SW 1271 (cell line): ENCODE results near the gene PLA2R1.
"Not testable (repeated sequence)": the region's sequence is repeated elsewhere in the genome, so short reads cannot be mapped to it uniquely, and the experiment has no call there.

Source experiments
- DNase-seq, 2 experiments: peaks; one replicate each; lab custom pipeline; 2025; lab: John Stamatoyannopoulos, UW

PLA2R1 gene

GRCh38 chr2:160063879-160064612 lies 1.6 kb upstream of the PLA2R1 start:
- no peak for DNase-seq

- no peak for DNase-seq
These were observed 856 bp upstream of the PLA2R1 start for GRCh38 chr2:160063271-160063670.

- DNase-seq = no peak
These were observed 497 bp downstream of the PLA2R1 start for GRCh38 chr2:160061944-160062291.

- DNase-seq = no peak
These were observed 882 bp downstream of the PLA2R1 start for GRCh38 chr2:160061533-160061932.

GRCh38 chr2:160060297-160060696 lies 2.1 kb downstream of the PLA2R1 start:
- DNase-seq = no peak

- no peak for DNase-seq
These were observed 5.1 kb downstream of the PLA2R1 start for GRCh38 chr2:160057356-160057755.

GRCh38 chr2:160055726-160056108 lies 6.7 kb downstream of the PLA2R1 start:
- DNase-seq = no peak

- no peak for DNase-seq
These were observed 7.3 kb downstream of the PLA2R1 start for GRCh38 chr2:160054984-160055725.

- no peak for DNase-seq
These were observed 8.5 kb downstream of the PLA2R1 start for GRCh38 chr2:160053946-160054345.

- no peak for DNase-seq
These were observed 9.9 kb downstream of the PLA2R1 start for GRCh38 chr2:160052531-160052930.

GRCh38 chr2:160051371-160051800 lies 11.0 kb downstream of the PLA2R1 start:
- no peak for DNase-seq

GRCh38 chr2:160050147-160050546 lies 12.3 kb downstream of the PLA2R1 start:
- no peak for DNase-seq

- DNase-seq = no peak
These were observed 16.7 kb downstream of the PLA2R1 start for GRCh38 chr2:160045703-160046210.

GRCh38 chr2:160044728-160045127 lies 17.7 kb downstream of the PLA2R1 start:
- no peak for DNase-seq

GRCh38 chr2:160043265-160043664 lies 19.1 kb downstream of the PLA2R1 start:
- no peak for DNase-seq

- no peak for DNase-seq
These were observed 20.4 kb downstream of the PLA2R1 start for GRCh38 chr2:160042054-160042453.

- DNase-seq = no peak
These were observed 21.3 kb downstream of the PLA2R1 start for GRCh38 chr2:160041091-160041490.

GRCh38 chr2:160039166-160039903 lies 23.1 kb downstream of the PLA2R1 start:
- DNase-seq = no peak

- not testable (repeated sequence) for DNase-seq
These were observed 23.8 kb downstream of the PLA2R1 start for GRCh38 chr2:160038662-160039061.

GRCh38 chr2:160036736-160037135 lies 25.7 kb downstream of the PLA2R1 start:
- DNase-seq = no peak

- DNase-seq = no peak
These were observed 27.3 kb downstream of the PLA2R1 start for GRCh38 chr2:160035125-160035524.

- DNase-seq = no peak
These were observed 28.0 kb downstream of the PLA2R1 start for GRCh38 chr2:160034396-160034795.
